ENCODE measurements around the gene NOP14. TPM values are rescaled to one million over a fixed set of nuclear protein-coding genes. Genes with fewer than 3 reads are reported as not detected.

Gene NOP14
- total RNA-seq, 2 donors from 2014 or later: 6.6 to 21.0 TPM

DNA sequence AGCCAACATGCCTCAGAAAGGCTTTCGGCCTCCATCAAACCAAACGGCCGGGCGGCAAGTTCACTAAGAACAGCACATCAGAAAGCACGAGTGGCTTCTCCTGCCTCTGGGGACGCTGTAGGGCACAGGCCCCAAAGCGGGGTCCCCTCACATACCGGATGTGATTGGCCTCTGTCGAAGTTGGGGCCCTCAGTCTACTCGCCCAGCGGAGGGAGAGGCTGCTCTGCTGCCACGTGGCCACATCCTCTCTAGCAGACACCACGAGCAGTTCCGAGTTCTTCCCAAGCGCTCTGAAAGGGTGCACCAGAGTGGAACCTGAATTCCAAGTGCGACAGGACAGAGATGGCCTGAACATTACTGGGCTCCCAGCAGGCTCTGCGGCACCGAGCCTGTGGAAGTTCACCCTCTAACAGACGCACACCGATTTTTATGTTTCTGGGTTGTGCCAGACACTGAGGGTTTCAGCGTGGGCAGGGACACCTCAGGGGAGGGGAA is 21.1 kb downstream of the NOP14 start:
- Histone ChIP-seq H3K9me3 (no peaks in the 10 kb centered on the region), H3K4me3 (no peak overlapping the region), H3K36me3 (peaks cover 82% of the 10 kb centered on the region), H3K4me1 (ENCODE audit: control insufficient read depth in 1 of 2, low read depth in 2 of 2) (no peaks in the 10 kb centered on the region), H3K27me3 (replicated peaks; ENCODE audit: insufficient read depth) (no peaks in the 10 kb centered on the region), H3K27ac (no peak overlapping the region)
- ATAC-seq (ENCODE audit: insufficient number of reproducible peaks, low FRiP score, low read depth) (no peak), DNase-seq (ENCODE audit: low spot score) (no peak)
- TF ChIP-seq, protein P1, sequence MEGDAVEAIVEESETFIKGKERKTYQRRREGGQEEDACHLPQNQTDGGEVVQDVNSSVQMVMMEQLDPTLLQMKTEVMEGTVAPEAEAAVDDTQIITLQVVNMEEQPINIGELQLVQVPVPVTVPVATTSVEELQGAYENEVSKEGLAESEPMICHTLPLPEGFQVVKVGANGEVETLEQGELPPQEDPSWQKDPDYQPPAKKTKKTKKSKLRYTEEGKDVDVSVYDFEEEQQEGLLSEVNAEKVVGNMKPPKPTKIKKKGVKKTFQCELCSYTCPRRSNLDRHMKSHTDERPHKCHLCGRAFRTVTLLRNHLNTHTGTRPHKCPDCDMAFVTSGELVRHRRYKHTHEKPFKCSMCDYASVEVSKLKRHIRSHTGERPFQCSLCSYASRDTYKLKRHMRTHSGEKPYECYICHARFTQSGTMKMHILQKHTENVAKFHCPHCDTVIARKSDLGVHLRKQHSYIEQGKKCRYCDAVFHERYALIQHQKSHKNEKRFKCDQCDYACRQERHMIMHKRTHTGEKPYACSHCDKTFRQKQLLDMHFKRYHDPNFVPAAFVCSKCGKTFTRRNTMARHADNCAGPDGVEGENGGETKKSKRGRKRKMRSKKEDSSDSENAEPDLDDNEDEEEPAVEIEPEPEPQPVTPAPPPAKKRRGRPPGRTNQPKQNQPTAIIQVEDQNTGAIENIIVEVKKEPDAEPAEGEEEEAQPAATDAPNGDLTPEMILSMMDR (IDR thresholded peaks at IDR 0.05): no peak

DNA sequence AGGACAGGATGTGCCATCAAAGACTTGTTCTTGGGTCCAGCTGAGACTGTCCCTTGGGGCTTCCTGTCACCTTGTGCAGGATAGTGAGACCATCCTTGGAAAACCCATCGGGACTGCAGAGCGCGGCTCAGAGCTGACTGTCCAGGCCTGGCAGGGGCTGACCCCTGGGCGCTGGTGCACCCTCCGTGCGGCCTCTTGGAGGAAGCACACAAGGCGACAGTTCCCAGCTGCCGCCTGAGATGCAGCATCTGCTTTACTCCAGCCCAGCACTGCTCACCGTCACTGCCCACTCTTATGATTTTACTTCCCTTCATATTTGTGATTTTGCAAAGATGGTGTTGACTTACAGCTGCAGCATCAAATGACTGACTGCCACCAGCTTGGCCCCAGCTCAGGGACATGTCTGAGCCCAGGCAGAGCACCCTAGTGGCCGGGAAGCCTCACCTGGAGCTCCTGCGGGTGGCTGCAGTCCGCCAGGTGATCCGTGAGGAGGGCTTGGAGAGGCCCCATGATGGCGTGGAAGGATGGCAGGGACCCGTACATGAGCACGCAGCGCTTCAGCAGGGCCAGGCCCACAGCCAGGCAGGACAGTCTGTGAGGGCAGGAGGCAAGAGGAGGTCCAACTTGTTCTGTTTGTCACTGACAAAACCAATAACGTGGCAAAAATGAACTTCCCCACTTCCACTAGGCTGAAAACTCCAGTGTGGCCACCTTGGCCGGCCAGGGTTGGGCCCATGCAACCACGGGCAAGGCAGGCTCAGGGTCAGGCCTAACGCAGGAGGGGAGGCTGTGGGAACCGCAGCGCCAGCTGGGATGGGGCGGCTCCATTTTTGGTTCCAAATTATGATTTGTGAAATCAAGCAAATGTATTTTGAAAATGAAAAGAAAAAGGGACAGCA is 21.8 kb downstream of the NOP14 start:
- Histone ChIP-seq H3K4me1 (ENCODE audit: control insufficient read depth in 1 of 2, low read depth in 2 of 2) (peaks cover 0 to 2% of the 10 kb centered on the region in 2 donors), H3K9me3 (no peaks in the 10 kb centered on the region), H3K36me3 (peaks cover 75% of the 10 kb centered on the region), H3K27ac (no peak overlapping the region), H3K27me3 (replicated peaks; ENCODE audit: insufficient read depth) (no peaks in the 10 kb centered on the region), H3K4me3 (no peak overlapping the region)
- TF ChIP-seq, protein P1 (IDR thresholded peaks at IDR 0.05): no peak
- ATAC-seq (ENCODE audit: insufficient number of reproducible peaks, low FRiP score, low read depth): no peak
- DNase-seq (ENCODE audit: low spot score): no peak

GRCh38 chr4:2940267-2941137 is 22.7 kb downstream of the NOP14 start:
- H3K4me1 ChIP-seq (ENCODE audit: control insufficient read depth in 1 of 2, low read depth in 2 of 2): peaks cover 3 to 10% of the 10 kb centered on the region in 2 donors
- no peaks in the 10 kb centered on the region for H3K27me3 ChIP-seq (replicated peaks; ENCODE audit: insufficient read depth)
- TF ChIP-seq, protein P1 (IDR thresholded peaks at IDR 0.05): no peak
- H3K27ac ChIP-seq: no peak overlapping the region
- no peak overlapping the region for H3K4me3 ChIP-seq
- DNase-seq (ENCODE audit: low spot score): peak; percentile 0
- H3K9me3 ChIP-seq: no peaks in the 10 kb centered on the region
- H3K36me3 ChIP-seq: peaks cover 71% of the 10 kb centered on the region
- ATAC-seq (ENCODE audit: insufficient number of reproducible peaks, low FRiP score, low read depth): no peak

DNA sequence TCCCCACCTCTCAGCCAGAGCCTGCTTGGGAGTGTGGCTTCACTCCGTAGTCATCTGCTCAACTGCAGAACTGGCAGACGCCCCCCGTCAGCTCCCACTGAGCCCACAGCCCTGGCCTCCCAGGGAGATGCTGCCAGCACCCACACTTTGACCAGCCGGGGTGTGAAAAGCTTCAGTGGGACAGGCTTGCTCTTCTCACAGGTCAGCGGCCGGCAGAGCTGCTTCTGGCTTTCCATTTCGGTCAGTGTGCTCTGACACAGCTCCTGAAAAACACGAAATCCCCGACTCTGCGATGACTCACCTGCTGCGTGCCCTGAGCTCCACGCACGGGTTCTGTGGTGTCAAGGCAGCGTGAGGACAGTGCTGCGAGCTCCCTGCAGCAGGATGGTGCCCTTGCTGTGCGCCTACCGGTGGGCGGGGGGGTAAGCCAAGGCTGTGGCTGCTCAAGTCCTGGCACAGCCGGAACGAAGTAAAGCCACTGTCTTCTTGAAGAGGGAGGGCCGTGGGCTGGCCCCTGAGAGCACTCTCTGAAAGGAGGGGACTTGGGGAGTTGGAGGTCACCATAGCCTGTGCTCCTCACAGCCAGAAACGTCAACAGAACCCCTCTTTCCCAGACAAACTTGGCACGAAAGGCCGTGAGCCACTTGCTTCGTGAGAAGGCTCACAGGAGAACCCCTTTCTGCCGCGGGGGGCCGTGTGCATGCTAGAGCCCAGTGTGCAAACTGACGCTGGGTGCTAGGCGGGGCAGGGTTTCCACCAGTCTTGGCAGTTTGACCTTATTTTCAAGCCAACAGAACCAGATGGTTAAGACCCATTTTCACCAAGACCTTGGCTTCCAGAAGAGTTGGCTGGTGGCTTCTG is 23.6 kb downstream of the NOP14 start:
- Histone ChIP-seq H3K4me3 (no peak overlapping the region), H3K9me3 (no peaks in the 10 kb centered on the region), H3K27me3 (replicated peaks; ENCODE audit: insufficient read depth) (no peaks in the 10 kb centered on the region), H3K4me1 (ENCODE audit: control insufficient read depth in 1 of 2, low read depth in 2 of 2) (peaks cover 5 to 15% of the 10 kb centered on the region in 2 donors), H3K27ac (no peak overlapping the region), H3K36me3 (peaks cover 64% of the 10 kb centered on the region)
- peak; percentile 1 for DNase-seq (ENCODE audit: low spot score)
- TF ChIP-seq, protein P1 (IDR thresholded peaks at IDR 0.05): no peak
- no peak for ATAC-seq (ENCODE audit: insufficient number of reproducible peaks, low FRiP score, low read depth)

All from thoracic aorta (tissue), 2 donors.